Fibroblast of mammary gland (primary cell): Measurements from ENCODE around the gene HLF.

Source experiments
- DNase-seq: peaks from one replicate; pipeline ENCODE4 v3.0.0-alpha.2; 2010; ENCODE audit warnings: low read depth
- H3K4me3 ChIP-seq: 2 replicates; pipeline ENCODE4 v1.5.1; 2011; ENCODE audit warnings: low read depth, mild to moderate bottlenecking, low read length, moderate library complexity; ENCODE audit not compliant: control insufficient read depth
- CTCF ChIP-seq: conservative IDR thresholded peaks from 2 replicates; pipeline ENCODE4 v1.5.1; 2011; ENCODE audit warnings: low read depth, low read length, inconsistent platforms; ENCODE audit not compliant: control insufficient read depth, insufficient read depth

The HLF gene

DNA sequence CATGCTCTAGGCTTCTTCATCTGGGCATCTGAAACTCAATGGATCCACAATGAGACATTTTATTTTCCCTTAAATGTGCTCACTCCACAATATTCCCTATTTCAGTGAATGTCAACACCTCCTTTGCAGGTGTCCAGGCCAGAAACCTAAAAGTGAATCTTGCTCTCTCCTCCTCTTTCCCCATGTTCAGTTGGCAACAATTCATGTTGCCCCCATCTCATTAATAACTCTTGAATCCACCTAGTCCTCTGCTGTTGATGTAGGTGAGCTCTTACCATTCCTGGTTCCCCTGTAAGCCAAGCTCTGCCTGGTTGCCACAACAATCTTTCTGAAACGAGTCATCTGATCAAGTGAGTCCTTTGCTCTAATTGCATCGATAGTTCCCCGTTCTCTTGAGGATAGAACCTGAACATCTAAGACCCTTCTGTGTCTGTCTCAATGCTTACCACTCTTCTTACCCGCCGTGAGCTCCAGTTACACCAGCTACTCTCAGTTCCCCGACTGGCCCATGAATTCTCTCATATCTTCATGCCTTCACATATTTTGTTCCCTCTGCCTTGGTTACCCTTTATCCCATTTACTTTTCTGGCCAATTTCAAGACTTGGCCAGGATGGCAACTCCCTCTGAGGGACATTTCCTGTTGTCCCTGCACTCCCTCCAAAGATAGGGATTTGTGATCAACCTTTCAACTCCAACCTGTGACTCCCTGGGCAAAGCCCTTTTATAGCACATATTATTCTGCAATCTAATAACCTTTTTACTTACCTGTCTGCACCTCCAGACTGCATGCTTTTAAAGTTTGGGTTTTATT lies 35.9 kb downstream of the HLF start:
- no peak for DNase-seq
- no peak overlapping the region for H3K4me3 ChIP-seq
- TF ChIP-seq CTCF: no peak

DNA sequence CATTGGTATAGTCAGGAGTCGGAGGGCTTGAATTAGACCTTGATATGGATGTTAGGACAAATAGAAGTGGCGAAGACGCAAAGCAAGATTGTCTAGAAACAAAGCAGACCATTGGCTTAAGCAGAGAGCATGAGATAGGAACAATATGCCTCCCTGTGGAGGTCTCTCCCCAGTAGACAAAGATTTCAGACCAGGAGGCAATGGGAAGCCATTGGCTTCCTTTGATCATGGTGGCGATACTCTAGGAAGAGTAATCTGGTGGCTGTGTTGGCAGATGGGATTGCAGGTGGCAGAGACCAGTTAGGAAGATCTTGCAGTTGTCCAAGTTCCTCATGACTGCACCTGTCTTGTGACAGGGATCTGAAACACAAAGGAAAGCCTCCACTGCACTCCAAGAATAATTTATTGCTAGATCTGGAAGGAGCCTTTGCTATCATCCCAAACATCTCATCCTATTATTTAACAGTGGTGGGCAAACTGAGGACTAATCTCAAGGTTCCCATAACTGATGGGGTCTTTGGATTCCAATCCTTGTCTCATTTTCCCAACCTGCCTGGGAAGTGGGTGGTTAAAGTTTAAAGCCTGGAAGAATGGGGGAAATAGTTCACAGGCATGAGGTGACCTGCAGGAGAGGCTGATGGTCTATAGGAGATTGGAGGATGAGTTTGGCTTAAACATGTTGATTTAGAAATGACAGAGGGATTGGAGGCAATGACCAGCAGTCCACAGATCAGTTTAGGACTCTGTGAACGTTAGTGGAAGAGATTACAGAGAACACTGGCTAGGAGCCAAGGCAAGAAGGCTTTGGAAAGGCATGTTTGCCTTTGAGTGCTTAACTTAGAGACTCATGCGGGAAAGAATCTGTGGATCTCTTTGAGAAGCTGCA lies 37.0 kb downstream of the HLF start:
- DNase-seq: no peak
- TF ChIP-seq CTCF: no peak
- H3K4me3 ChIP-seq: no peak overlapping the region

DNA sequence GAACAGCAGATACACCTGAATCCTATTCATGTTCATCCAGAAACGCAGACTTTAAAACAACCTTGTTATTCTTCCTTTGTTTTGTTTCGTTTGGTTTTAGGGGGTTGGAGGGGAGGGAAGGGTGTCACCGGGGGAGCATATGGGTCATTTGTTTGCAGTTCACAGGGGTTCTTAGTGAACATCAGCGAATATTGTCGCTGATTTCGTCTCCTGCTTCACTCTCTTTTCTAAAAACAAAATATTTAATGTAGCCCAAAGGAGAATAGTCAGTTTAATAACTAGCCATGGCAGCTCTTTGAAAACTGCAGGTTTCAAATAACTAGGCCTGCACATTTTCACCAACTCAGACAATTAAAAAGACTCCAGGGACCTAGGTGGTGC lies 37.6 kb downstream of the HLF start:
- TF ChIP-seq CTCF: no peak
- H3K4me3 ChIP-seq: no peak overlapping the region
- DNase-seq: no peak

- no peak for DNase-seq
- no peak overlapping the region for H3K4me3 ChIP-seq
- TF ChIP-seq CTCF: no peak
Measured at GRCh38 chr17:55303008-55303493, 38.3 kb downstream of the HLF start.

- DNase-seq: peak; percentile 12
- TF ChIP-seq CTCF: peak; percentile 15
- no peak overlapping the region for H3K4me3 ChIP-seq
Measured at GRCh38 chr17:55303701-55304145, 39.0 kb downstream of the HLF start.

DNA sequence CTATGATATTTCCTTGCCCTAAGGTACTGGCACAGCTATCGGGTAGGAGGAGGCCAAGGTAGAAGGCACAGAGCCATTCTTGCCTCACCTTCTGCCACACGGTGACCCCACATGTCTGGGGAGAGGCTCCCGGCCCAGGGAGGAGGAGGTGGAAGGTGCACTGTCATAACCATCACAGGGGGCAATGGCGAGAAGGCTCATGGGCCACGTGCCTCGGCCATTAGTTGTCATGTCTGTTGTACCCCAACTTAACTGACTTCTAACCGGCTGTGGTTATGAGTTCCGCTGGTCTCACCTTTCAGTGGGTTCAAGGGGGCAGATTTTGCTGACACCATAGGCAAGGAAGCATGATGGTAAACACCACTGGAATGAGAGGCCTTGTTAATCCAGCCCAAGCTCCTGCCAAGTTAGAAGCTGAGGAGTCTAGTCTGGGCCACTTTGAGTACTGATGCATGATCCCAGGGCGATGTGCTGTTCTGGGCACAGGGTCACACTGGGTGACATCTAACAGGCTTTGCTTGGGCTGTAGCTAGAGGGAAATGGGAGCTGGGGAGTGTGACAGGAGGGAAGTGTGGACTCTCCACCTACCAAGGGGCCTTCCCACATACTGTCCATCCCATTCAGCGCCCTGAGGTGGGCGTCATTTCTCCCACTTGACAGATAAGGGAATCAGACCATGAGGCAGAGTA lies 39.6 kb downstream of the HLF start:
- H3K4me3 ChIP-seq: no peak overlapping the region
- TF ChIP-seq CTCF: no peak
- DNase-seq: no peak
